CD4-positive, alpha-beta T cell (primary cell): ENCODE data around the gene MAN1A2. TPM values are rescaled to one million over a fixed set of nuclear protein-coding genes. Genes with fewer than 3 reads are reported as not detected.

Experiments used
- ATAC-seq: fragments of 200-7000 bp; cut with Tn5 transposase; one replicate; pipeline ENCODE4 v1.10.0; 2022; ENCODE audit warnings: mild to moderate bottlenecking; ENCODE audit not compliant: poor library complexity
- CTCF ChIA-PET: fragments of 350-600 bp; sonication (Branson Sonifier 250); formaldehyde crosslinking; loops from one replicate; lab custom pipeline; 2021; ENCODE audit warnings: antibody characterized with exemption, inconsistent platforms; lab: Charles Lee
- POLR2A ChIA-PET: fragments of 350-600 bp; sonication (Branson Sonifier 250); formaldehyde crosslinking; loops from one replicate; lab custom pipeline; 2021; ENCODE audit warnings: antibody characterized with exemption, inconsistent platforms; lab: Charles Lee
- DNase-seq, 14 experiments: peaks; one replicate each; pipeline ENCODE4 v3.0.0-alpha.2; 2013 to 2020; ENCODE audit warnings: mixed read lengths in 2 of 14
- H3K27ac ChIP-seq, 2 donors: one replicate each; pipeline versions ENCODE4 v1.5.1 to v1.7.0; 2013; ENCODE audit warnings: low read length in 2 of 2, low read depth in 1 of 2, mild to moderate bottlenecking in 1 of 2
- H3K27me3 ChIP-seq, 2 experiments: 1 replicate in 1 of 2; 2 replicates in 1 of 2; pipeline versions ENCODE4 v1.6.1 to v1.7.0; 2013; ENCODE audit warnings: low read length in 2 of 2, control low read depth in 1 of 2, mild to moderate bottlenecking in 1 of 2, moderate library complexity in 1 of 2; ENCODE audit not compliant: insufficient read depth in 2 of 2, control insufficient read depth in 1 of 2
- H3K36me3 ChIP-seq: one replicate; pipeline ENCODE4 v1.6.1; 2013; ENCODE audit warnings: low read length, control low read depth; ENCODE audit not compliant: insufficient read depth
- H3K4me1 ChIP-seq: one replicate; pipeline ENCODE4 v1.6.1; 2013; ENCODE audit warnings: low read length, control low read depth; ENCODE audit not compliant: insufficient read depth
- H3K4me3 ChIP-seq: one replicate; pipeline ENCODE4 v1.5.1; 2013; ENCODE audit warnings: mild to moderate bottlenecking, low read length, moderate library complexity
- H3K9me3 ChIP-seq, 2 experiments: 1 replicate in 1 of 2; 2 replicates in 1 of 2; pipeline versions ENCODE4 v1.6.1 to v1.7.0; 2013; ENCODE audit warnings: low read length in 2 of 2, mild to moderate bottlenecking in 2 of 2, control low read depth in 1 of 2, moderate library complexity in 1 of 2; ENCODE audit not compliant: control insufficient read depth in 1 of 2, insufficient read depth in 1 of 2
- H3K27ac Mint-ChIP-seq: one replicate; pipeline ENCODE4 v1.8.0; 2020; ENCODE audit warnings: mixed read lengths
- H3K27me3 Mint-ChIP-seq: one replicate; pipeline ENCODE4 v1.8.0; 2021; ENCODE audit warnings: mixed read lengths
- H3K36me3 Mint-ChIP-seq: one replicate; pipeline ENCODE4 v1.8.0; 2021; ENCODE audit warnings: low read depth, mixed read lengths
- H3K4me1 Mint-ChIP-seq: one replicate; pipeline ENCODE4 v1.8.0; 2021; ENCODE audit warnings: low read depth, mixed read lengths
- H3K4me3 Mint-ChIP-seq: one replicate; pipeline ENCODE4 v1.8.0; 2020; ENCODE audit warnings: mild to moderate bottlenecking, mixed read lengths
- H3K9me3 Mint-ChIP-seq: one replicate; pipeline ENCODE4 v1.8.0; 2020; ENCODE audit warnings: mixed read lengths
- intact Hi-C, 2 experiments: fragments of 100-400 bp; cut with DNase I in 1 of 2; cut with micrococcal nuclease in 1 of 2; formaldehyde crosslinking; loops; one replicate each; pipeline versions ENCODE4 v1.15.1 to v1.9.0; 2023 to 2025; cut with DNase I, micrococcal nuclease
- total RNA-seq, 174 experiments: library from RNA in 2 of 174; stranded (reverse) in 2 of 174; gene quantifications; one replicate each; pipeline ENCODE4 v1.2.3 and lab custom pipeline; 2021 to 2026
- TF ChIP-seq, protein P1 (sequence below): fragments of 200-600 bp; IDR thresholded peaks from one replicate; pipeline ENCODE4 v1.8.0; 2022; ENCODE audit warnings: antibody characterized with exemption, mild to moderate bottlenecking

Gene MAN1A2
- total RNA-seq, 2 experiments from 2014 or later = 45.6 to 49.7 TPM

DNA sequence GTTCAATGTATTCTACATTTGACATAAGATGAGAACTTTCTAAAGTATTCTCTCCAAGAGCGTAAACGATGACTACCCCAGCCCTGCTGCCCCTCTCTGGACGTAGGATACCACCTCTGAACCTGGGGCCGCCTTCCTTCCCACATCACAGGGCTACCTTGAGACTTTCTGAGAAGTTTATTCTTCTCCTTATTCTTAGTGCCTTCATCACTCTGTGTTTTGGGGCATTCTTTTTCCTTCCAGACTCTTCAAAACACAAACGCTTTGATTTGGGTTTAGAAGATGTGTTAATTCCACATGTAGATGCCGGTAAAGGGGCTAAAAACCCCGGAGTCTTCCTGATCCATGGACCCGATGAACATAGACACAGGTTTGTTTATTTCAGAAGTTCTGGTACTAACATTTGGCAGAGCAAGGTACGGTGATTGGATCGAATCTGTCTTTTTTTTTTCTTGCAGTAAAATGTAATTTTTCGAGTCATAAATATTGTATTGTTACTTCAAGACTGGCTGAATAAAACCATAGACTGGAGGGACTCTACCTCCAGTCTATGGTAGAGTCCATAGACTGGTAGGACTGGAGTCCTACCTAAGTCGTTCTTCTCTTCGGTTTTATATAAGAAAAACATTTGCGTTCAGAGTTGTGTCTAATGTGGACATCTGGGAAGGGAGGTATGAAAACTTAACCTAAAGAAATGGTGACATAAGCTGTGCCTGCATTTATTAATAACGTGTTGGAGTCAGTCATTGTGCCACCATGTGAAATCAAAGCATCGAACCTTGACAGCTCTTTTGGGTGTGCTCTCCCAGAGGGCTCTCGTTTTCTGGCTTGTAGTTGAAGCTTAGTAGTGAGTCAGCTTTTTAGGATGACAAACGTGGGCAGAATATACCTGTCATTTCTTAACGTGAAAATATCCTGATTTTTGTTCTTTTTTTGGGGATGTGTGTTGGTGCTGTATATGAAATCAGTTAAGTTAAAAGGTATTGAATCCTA, 1.2 kb downstream of the MAN1A2 start:
- ChIA-PET CTCF (no interaction called here), POLR2A (interaction anchor here (0.6 to 1.9 kb wide), 8 partner anchors 22 to 598 kb away, joined by 3 to 22 read pairs (median 4); partner anchors contain the start of genes GDAP2, TENT5C and WDR3)
- DNase-seq = peak in 4 of 14 experiments; percentile 27 to 42 (median 30)
- peak overlapping the region; percentile 69 for H3K4me3 ChIP-seq
- TF ChIP-seq, protein P1, sequence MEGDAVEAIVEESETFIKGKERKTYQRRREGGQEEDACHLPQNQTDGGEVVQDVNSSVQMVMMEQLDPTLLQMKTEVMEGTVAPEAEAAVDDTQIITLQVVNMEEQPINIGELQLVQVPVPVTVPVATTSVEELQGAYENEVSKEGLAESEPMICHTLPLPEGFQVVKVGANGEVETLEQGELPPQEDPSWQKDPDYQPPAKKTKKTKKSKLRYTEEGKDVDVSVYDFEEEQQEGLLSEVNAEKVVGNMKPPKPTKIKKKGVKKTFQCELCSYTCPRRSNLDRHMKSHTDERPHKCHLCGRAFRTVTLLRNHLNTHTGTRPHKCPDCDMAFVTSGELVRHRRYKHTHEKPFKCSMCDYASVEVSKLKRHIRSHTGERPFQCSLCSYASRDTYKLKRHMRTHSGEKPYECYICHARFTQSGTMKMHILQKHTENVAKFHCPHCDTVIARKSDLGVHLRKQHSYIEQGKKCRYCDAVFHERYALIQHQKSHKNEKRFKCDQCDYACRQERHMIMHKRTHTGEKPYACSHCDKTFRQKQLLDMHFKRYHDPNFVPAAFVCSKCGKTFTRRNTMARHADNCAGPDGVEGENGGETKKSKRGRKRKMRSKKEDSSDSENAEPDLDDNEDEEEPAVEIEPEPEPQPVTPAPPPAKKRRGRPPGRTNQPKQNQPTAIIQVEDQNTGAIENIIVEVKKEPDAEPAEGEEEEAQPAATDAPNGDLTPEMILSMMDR = no peak
- Mint-ChIP-seq H3K4me3 (peak overlapping the region; percentile 96), H3K27me3 (no peaks in the 10 kb centered on the region), H3K4me1 (peaks cover 85% of the 10 kb centered on the region), H3K36me3 (peaks cover 26% of the 10 kb centered on the region), H3K27ac (peak overlapping the region; percentile 85), H3K9me3 (no peaks in the 10 kb centered on the region)
- peaks cover 28% of the 10 kb centered on the region for H3K4me1 ChIP-seq
- no peak overlapping the region for H3K27ac ChIP-seq
- H3K36me3 ChIP-seq = no peaks in the 10 kb centered on the region
- ATAC-seq = no peak
- no peaks in the 10 kb centered on the region for H3K27me3 ChIP-seq
- no peaks in the 10 kb centered on the region for H3K9me3 ChIP-seq
- intact Hi-C loops = loop anchor here in 1 of 2 experiments (5.0 to 10.0 kb wide), 5 partner anchors 44 to 794 kb away; partner anchors contain the start of genes CD58 and TENT5C

DNA sequence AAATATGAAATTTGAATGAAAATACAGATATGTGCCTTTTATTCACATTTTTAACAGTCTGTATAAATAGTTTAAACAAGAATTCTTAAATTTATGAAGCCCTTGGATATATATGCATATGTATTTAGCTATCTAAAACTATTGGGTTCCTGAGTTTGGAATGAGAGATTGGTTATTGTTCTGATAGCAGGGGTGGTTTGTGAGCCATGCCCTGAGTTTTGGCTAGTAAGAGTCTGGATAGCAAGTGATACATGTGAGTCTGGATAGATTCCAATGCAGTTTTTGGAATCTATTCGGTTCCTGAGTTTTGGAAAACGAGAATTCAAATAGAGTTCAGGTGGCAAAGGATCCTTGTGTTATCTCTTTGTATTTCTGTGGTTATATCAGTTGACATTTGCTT, 2.8 kb downstream of the MAN1A2 start:
- intact Hi-C loops = no loop called here
- H3K4me3 ChIP-seq = peak overlapping the region; percentile 69
- no peak overlapping the region for H3K27ac ChIP-seq
- no peaks in the 10 kb centered on the region for H3K9me3 ChIP-seq
- no peaks in the 10 kb centered on the region for H3K27me3 ChIP-seq
- H3K27ac Mint-ChIP-seq = peak overlapping the region; percentile 16
- H3K36me3 Mint-ChIP-seq = peaks cover 34% of the 10 kb centered on the region
- DNase-seq (no peak), ATAC-seq (no peak)
- TF ChIP-seq, protein P1 = no peak
- H3K4me1 ChIP-seq = peaks cover 19% of the 10 kb centered on the region
- no peaks in the 10 kb centered on the region for H3K9me3 Mint-ChIP-seq
- peaks cover 83% of the 10 kb centered on the region for H3K4me1 Mint-ChIP-seq
- H3K27me3 Mint-ChIP-seq = no peaks in the 10 kb centered on the region
- H3K36me3 ChIP-seq = no peaks in the 10 kb centered on the region
- ChIA-PET CTCF (interaction anchor here (0.7 kb wide), 1 partner anchor 238 kb away, joined by 3 read pairs; no protein-coding TSS in a partner anchor), POLR2A (interaction anchor here (0.9 kb wide), 1 partner anchor 12 kb away, joined by 4 read pairs; no protein-coding TSS in a partner anchor)
- peak overlapping the region; percentile 83 for H3K4me3 Mint-ChIP-seq

DNA sequence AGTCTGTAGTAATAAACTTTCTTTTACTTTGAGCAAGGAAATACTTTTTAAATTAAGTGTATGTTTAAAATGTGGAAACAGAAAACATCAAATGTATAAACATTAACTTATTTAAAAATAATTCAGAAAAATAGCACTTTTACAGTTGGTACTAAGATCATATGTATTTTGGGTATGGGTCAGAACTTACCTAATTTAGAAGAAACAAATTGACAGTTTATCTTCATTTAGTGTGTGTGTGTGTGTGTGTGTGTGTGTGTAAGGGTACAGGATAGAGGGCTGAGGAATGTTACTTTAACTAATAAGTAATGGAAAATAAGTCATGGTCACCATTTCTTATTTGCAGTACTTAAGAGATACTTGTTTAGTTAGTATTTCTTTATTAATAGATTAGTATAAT, 3.3 kb downstream of the MAN1A2 start:
- no peaks in the 10 kb centered on the region for H3K27me3 Mint-ChIP-seq
- POLR2A ChIA-PET = no interaction called here
- peaks cover 34% of the 10 kb centered on the region for H3K36me3 Mint-ChIP-seq
- CTCF ChIA-PET = no interaction called here
- Histone ChIP-seq H3K9me3 (no peaks in the 10 kb centered on the region), H3K4me1 (peaks cover 16% of the 10 kb centered on the region), H3K36me3 (no peaks in the 10 kb centered on the region), H3K27ac (no peak overlapping the region), H3K27me3 (no peaks in the 10 kb centered on the region), H3K4me3 (peak overlapping the region; percentile 69)
- no peak for ATAC-seq
- H3K9me3 Mint-ChIP-seq = no peaks in the 10 kb centered on the region
- peak overlapping the region; percentile 83 for H3K4me3 Mint-ChIP-seq
- no peak for DNase-seq
- intact Hi-C loops = no loop called here
- TF ChIP-seq, protein P1 = no peak
- peaks cover 81% of the 10 kb centered on the region for H3K4me1 Mint-ChIP-seq
- H3K27ac Mint-ChIP-seq = peak overlapping the region; percentile 16
